ENCODE measurements around the gene NAA25. TPM values are rescaled to one million over a fixed set of nuclear protein-coding genes. Genes with fewer than 3 reads are reported as not detected.
"Not testable (repeated sequence)": the region's sequence is repeated elsewhere in the genome, so short reads cannot be mapped to it uniquely, and the experiment has no call there.

The NAA25 gene
- total RNA-seq, 1 donor from 2014 or later, result 22.9 TPM

- no peak for DNase-seq (ENCODE audit: low spot score)
Measured at GRCh38 chr12:112061137-112061536, 47.4 kb downstream of the NAA25 start.

- no peak for DNase-seq (ENCODE audit: low spot score)
Measured at GRCh38 chr12:112049351-112049750, 59.2 kb downstream of the NAA25 start.

- DNase-seq (ENCODE audit: low spot score), result no peak
Measured at GRCh38 chr12:112046003-112046402, 62.6 kb downstream of the NAA25 start.

- not testable (repeated sequence) for DNase-seq (ENCODE audit: low spot score)
Measured at GRCh38 chr12:112036614-112037013, 72.0 kb downstream of the NAA25 start.

- no peak for DNase-seq (ENCODE audit: low spot score)
Measured at GRCh38 chr12:112035219-112035785, 73.3 kb downstream of the NAA25 start.

- no peak for DNase-seq (ENCODE audit: low spot score)
Measured at GRCh38 chr12:112032292-112032691, 76.3 kb downstream of the NAA25 start.

- DNase-seq (ENCODE audit: low spot score), result no peak
Measured at GRCh38 chr12:112031472-112031871, 77.1 kb downstream of the NAA25 start.

GRCh38 chr12:112029301-112029700 is 79.3 kb downstream of the NAA25 start:
- no peak for DNase-seq (ENCODE audit: low spot score)

GRCh38 chr12:112025808-112026375 is 82.7 kb downstream of the NAA25 start:
- DNase-seq (ENCODE audit: low spot score), result no peak

- no peak for DNase-seq (ENCODE audit: low spot score)
Measured at GRCh38 chr12:112023759-112024396, 84.7 kb downstream of the NAA25 start.

GRCh38 chr12:112022241-112023016 is 86.2 kb downstream of the NAA25 start:
- DNase-seq (ENCODE audit: low spot score), result no peak

GRCh38 chr12:112020947-112021457 is 87.6 kb downstream of the NAA25 start:
- no peak for DNase-seq (ENCODE audit: low spot score)

- DNase-seq (ENCODE audit: low spot score), result no peak
Measured at GRCh38 chr12:112018571-112019237, 89.9 kb downstream of the NAA25 start.

GRCh38 chr12:112017041-112017440 is 91.5 kb downstream of the NAA25 start:
- DNase-seq (ENCODE audit: low spot score), result no peak

GRCh38 chr12:112015938-112016337 is 92.6 kb downstream of the NAA25 start:
- no peak for DNase-seq (ENCODE audit: low spot score)

- peak; percentile 57 for DNase-seq (ENCODE audit: low spot score)
Measured at GRCh38 chr12:112013601-112014402, 94.8 kb downstream of the NAA25 start.

GRCh38 chr12:112012775-112013600 is 95.6 kb downstream of the NAA25 start, which contains the start of the genes ERP29 and TMEM116:
Gene ERP29, plus strand, starts transcription at chr12:112013426. Its CDS starts 40 bp downstream, at chr12:112013466.
Gene TMEM116, minus strand, starts transcription at chr12:112013165. Its CDS starts 7,895 bp downstream, at chr12:112005270.
- peak; percentile 99 for DNase-seq (ENCODE audit: low spot score)

GRCh38 chr12:112011685-112012084 is 96.9 kb downstream of the NAA25 start:
- DNase-seq (ENCODE audit: low spot score), result no peak

All from umbilical cord (tissue), 2 donors.